HG02870 (cell line): Measurements from ENCODE around the gene CCDC6.
"Not testable (repeated sequence)": the region's sequence is repeated elsewhere in the genome, so short reads cannot be mapped to it uniquely, and the experiment has no call there.

Experiments used
- ATAC-seq: cut with Tn5 transposase; IDR thresholded peaks from one replicate; pipeline ENCODE4 v1.9.1; 2021; ENCODE audit warnings: mild to moderate bottlenecking, moderate library complexity; ENCODE audit not compliant: unreplicated experiment

Gene CCDC6

DNA sequence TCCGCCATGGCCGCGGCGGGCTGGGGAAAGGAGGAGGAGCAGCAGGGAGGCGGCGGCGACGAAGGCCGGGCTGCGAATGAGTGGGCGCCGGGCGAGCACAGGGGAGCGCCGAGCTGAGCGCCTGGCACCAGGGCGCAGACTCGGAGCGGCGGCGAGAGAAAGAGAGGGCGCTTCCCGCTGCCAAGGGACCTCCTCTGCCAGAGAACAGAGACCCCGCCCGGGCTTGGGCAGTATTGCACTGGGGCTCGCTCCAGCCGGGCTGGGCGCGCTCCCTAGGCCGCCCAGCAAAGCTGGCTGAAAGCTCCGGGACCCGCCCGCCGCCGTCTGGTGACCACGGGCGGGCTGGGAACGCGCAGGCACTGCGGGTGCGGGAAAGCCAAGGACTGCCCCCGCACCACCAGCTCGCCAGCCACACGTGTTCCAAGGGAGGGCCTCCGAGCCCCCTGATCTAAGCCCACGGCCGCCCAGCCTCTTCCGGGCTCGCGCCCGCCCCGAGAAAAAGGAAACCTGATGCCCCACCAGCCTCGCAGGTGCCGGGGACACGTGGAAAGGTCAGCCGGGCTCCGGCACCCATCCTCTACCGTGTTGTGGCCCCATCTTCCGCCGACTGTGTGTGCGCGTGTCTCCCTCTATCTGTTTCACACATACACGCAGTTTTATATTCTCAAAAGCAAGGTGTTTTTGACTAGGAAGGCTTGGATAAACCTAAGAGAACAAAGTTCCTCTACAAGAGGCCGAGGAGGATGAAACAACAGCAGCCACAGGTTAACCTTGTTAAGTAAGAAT is at the start of gene CCDC6:
Gene CCDC6 (minus strand): TSS at position 140 of the 786 bp plus-strand sequence. CDS start 132 bp downstream, at position 8.
- ATAC-seq, result peak; percentile 67

DNA sequence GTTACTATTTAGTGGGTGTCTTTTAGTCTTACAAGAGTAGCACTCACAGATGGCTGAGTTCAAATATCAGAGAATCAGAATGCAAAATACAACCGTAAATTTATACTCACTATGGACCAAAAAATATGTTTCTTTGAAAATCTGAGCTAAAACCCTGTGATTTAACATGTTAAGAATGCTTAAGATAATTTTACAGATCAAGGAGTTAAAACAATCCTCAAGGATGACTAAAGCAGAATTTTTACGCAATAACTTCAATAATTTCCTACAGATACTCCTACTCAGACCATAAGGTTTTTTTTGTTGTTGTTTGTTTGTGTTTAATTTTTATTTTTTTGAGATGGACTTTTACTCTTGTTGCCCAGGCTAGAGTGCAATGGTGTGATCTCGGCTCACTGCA is 47.9 kb upstream of the CCDC6 start:
- ATAC-seq, result no peak

DNA sequence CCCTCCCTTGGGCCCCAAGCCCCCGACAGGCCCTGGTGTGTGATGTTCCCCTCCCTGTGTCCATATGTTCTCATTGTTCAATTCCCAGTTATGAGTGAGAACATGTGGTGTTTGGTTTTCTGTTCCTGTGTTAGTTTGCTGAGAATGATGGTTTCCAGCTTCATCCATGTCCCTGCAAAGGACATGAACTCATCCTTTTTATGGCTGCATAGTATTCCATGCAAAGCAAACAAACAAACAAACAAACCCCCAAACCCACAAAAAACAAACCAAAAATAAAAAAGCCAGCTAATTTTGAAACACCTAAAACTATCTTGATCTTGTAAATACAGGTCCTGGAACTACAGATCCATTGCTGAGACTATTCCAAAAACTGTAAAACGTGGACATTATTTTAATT is 47.4 kb upstream of the CCDC6 start:
- not testable (repeated sequence) for ATAC-seq

DNA sequence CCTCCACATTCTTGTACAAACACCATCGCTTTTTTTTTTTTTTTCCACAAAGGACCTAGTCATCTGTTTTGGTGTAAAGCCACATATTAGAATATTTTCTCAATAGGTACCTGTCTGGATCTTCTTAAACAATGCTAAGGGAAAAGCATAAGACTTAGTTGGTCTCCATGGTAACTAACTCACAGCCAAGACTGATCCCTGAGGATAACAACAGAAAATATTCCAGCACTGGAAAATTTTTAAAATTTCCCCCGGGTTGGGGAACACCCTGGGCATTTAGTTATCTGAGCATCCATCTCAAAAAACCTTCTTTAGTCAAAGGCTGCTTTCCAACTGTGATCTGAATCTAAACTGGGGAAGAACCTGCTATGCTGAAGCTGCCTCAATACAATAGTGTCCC is 43.7 kb upstream of the CCDC6 start:
- no peak for ATAC-seq

DNA sequence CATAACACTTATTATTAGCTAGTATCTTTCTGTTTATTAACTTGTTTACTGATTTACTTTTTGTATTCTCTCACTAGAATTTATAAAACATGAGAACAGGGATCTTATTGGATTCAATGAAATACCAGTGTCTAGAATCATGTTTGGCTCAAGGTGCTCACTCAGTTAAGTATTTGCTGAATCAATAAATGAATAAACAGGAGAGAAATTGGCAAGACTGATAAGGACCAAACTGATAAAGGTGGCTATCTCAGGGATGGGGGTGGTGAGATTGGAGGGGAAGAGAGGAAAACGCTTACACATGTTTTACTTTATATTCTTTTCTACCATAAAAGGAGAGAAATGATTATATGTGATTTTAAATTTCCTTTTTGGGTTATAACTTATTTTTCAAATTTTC is 43.3 kb upstream of the CCDC6 start:
- no peak for ATAC-seq

DNA sequence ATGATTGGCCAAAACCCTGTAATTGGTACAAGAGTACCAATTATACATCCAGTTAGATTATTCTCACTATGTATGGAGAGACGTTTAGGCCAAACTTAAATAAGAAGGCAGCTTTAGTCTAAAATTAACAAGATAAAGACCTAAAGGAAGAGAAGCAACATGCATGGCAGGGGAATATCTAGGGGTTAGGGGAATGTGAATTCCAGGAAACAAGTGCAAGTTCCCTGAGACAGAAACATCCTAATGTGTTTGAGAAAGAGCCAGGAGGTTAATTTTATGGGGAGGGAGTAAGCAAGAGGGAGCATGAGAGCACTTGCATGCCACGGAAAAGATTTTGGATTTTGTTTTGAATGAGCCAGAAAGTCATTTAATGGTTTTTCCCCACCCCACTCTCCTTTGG is 39.6 kb upstream of the CCDC6 start:
- ATAC-seq, result no peak

DNA sequence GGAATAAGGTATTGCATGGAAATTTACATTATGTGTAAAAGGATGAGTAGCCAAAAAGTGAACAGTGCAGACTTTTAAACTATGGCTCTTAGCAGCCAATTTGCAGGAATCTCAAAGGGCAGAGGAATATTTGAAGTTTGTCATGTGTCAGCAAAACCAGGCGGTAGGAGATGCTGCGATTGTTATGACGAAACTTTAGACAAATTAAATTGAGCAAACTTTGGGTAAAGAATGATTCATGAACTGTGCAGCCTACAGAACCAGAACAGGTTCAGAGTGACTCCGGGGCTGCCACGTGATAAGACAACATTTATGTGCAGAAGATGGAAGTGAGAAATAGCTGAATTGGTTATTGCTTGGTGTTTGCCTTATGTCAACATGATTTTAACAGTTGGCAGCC is 39.2 kb upstream of the CCDC6 start:
- no peak for ATAC-seq

DNA sequence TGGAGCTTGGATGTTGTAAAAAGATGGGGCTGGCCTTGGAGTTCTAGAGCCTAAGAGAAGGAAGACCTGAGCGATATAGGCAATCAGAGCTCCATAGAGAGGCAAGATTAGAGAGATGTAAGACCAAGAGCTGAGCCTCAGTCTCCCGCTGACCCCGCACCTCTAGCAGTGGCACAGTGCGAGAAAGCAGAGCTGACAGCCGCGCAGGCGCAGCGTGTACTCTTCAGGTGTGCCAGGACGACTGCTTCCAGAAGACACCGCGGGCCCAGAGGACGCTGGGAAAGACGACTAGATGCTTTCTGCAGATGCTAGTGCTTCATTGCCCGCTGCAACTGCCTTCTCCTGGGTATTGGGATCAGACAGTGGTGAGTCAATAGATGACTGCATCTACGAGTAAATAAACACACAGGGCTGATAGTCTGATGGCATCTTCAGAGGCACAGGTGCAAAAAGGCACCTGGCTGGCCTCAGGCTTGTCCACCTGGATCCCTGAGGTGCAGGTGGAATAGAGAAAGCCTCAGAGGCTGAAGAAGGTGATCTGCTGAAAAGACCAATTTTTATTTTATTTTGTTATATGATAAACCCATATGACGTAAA is 38.1 kb upstream of the CCDC6 start:
- no peak for ATAC-seq

DNA sequence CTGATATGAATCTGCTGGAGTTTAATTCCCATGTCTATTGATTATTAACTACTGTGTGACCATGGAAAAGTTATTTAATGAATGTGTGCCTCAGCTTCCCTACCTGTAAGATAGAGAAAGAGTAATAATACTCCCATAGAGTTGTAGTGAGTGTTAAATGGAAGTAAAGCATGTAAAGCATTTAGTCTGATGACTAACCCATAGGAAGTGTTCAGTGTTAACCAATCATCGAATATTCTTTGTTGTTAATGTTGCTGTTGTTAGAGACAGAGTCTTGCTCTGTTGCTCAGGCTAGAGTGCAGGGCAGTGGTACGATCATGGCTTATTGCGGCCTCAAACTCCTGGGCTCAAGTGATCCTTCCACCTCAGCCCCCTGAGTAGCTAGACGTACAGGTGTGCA is 36.2 kb upstream of the CCDC6 start:
- ATAC-seq, result no peak

DNA sequence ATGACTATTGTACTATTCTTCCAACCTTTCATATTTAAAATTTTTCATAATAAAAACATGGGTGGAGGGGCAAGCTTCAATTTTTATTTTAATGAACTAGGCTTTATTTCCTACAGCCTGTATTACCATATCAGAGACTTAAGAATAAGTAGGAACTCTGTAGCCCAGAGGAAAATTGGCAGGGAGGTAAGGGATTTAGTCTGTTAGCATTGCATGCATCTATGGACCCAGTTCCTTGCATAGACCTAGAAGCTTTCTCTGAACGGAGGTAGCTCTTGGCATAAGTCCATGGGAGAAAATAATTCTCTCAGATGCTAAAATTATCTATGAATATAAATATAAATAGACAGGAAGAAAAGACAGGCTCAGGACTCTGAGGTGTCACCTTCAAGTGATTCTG is 31.4 kb upstream of the CCDC6 start:
- no peak for ATAC-seq

DNA sequence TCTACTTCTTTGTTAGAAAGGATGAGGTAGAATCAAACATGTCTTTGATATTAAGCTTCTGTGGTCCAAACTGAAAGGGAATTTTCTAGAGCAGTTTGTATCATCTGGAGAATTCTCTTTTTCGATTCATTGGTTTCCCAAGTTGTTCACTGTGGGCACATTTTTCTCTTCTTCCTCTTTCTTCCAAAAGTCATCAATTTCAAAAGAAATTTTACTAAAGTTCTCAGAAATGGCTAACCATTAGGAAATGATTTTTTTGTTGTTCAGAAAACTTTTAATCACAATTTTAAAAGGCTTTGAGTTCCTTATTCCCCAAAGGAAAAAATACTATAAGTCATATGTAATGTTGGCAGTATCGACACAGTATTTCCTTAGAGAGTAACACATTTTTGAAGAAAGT is 28.3 kb upstream of the CCDC6 start:
- ATAC-seq, result no peak

DNA sequence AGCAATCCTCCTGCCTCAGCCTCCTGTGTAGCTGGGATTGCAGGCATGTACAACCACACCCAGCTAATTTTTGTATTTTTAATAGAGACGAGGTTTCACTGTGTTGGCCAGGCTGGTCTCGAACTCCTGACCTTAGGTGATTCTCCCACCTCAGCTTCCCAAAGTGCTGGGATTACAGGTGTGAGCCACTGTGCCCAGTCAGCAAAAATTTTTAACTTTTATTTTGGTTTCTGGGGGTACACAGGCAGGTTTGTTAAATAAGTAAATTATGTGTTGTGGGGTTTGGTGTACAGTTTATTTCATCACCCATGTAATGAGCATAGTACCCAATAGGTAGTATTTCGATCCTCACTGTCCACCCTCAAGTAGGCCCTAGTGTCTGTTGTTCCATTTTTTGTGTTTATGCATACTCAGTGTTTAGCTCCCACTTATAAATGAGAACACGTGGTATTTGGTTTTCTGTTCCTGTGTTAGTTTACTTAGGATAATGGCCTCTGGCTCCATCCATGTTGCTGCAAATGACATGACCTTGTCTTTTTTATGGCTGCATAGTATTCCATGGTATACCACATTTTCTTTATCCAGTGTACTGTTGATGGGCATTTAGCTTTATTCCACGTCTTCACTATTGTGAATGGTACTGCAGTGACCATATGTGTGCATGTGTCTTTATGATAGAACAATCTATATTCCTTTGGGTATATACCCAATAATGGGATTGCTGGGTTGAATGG is 24.6 kb upstream of the CCDC6 start:
- not testable (repeated sequence) for ATAC-seq

DNA sequence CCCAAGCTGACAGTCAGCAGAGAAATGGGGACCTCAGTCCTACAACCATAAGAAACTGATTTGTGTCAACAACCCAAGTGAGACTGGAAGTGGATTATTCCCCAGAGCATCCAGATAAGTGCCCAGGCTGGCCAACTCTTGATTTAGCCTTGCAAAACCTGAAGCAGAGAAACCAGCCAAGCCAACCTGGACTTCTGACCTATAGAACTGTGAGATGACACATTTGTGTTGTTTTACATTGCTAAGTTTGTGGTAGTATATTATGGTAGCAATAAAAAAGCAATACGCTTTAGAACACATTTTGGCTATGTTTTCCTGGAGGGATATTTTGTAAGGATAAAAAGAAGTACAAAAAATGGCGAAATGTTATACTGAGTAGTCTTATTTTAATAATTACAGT is 19.7 kb upstream of the CCDC6 start:
- ATAC-seq, result no peak

DNA sequence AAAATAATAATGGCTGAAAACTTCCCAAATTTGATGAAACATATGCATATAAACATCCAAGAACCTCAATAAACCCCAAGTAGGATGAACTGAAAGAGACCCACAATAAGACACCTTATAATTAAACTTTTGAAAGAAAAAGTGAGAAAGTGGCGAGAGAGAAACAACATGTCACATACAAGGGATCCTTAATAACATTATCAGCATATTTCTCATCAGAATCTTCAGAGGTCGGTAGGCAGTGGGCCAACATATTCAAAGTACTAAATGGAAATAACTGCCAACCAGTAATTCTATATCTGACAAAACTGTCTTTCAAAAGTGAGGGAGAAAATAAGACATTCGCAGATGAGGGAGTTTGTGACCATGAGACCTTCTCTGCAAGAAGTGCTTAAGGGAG is 16.6 kb upstream of the CCDC6 start:
- ATAC-seq, result no peak

DNA sequence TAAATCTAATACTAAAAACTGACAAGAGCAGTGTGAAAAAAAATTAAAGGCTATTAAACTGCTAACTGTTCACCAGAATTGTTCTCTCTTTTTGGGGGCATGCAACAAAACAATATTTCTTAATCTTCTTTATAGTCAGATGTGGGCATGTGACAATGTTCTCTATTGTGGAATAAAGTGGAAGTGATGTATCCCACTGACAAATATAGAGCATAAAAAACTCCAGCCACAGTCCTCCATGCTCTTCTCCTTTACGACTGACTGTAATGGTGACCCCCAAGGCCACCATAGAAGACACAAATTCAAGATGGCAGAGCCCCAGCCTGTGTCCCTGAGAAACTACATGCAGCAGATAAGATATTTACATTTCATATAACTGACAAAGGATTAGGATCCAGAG is 11.6 kb upstream of the CCDC6 start:
- ATAC-seq, result no peak

DNA sequence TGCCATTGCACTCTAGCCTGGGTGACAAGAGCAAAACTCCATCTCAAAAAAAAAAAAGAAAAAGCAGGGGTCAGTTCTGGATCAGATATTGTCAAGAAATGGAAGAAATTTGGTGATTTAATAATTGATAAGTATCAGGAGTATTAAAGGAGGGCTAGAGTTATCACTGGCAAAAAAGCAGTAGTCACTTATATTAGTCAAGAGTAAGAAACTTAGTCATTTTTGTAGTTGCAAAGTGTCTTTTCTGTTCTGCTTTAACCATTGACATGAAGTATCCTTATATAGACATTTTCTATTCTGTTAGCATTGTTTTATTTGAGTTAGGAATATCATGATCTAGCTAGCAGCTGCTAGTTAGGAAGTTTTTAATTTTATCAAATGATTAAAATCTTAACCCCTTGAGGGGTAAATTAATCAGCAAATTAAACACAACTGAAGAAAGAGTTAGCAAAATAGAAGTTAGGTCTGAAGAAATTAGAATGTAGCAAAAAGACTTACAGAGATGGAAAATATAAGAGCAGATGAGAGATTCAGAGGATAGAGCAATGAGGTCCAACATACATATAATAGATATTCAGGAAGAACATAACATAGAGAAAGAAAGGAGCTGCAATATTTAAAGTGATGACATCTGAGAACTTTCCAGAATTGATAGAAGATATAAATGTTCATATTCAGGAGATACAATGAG is 7.3 kb upstream of the CCDC6 start:
- no peak for ATAC-seq

DNA sequence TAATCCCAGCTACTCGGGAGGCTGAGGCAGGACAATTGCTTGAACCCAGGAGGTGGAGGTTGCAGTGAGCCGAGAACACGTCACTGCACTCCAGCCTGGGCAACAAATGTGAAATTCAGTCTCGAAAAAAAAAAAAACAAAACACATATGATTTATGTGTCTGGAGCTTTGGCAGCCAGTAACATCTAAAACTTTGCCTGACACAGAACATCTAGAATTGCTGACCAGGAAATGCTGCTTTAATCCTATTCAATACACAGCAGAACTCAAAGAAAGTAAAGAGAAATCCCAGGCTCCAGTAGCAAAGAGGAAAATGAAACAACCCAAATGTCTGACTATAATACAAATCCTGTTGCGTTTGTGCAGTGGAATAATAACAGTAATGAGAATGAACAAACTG is 4.5 kb upstream of the CCDC6 start:
- ATAC-seq, result no peak

DNA sequence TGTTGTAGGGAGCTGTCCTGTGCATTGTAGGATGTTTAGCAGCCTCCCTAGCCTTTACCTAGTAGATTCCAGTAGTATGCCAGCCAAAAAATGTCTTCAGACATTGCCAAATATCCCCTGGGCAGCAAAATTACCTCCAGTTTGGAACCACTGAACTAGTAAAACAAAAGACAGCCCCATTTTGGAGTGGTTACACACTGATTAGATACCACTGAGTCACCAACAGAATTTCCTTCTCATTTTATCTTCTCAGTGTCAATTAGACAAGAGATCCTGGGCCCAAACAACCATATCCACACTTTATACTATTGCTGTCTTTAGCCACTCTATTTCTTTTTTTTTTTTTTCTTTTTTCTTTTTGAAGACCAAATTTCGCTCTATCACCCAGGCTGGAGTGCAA is 3.5 kb upstream of the CCDC6 start:
- no peak for ATAC-seq

DNA sequence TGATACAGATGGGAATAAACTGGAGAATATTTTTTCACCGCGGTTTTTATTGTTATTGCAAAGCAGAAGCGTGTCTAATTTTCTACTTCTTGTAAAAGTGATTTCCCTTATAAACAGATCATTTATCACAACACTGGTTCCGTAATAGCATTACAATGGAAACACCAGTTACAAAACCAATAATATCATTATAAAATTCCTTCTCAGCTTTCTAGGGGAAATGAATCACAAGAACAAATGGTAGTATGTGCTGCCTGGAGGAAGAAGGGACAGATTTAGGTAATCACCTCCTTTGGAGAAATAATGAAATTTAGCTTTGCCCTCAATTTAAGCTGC is 2.4 kb upstream of the CCDC6 start:
- no peak for ATAC-seq

DNA sequence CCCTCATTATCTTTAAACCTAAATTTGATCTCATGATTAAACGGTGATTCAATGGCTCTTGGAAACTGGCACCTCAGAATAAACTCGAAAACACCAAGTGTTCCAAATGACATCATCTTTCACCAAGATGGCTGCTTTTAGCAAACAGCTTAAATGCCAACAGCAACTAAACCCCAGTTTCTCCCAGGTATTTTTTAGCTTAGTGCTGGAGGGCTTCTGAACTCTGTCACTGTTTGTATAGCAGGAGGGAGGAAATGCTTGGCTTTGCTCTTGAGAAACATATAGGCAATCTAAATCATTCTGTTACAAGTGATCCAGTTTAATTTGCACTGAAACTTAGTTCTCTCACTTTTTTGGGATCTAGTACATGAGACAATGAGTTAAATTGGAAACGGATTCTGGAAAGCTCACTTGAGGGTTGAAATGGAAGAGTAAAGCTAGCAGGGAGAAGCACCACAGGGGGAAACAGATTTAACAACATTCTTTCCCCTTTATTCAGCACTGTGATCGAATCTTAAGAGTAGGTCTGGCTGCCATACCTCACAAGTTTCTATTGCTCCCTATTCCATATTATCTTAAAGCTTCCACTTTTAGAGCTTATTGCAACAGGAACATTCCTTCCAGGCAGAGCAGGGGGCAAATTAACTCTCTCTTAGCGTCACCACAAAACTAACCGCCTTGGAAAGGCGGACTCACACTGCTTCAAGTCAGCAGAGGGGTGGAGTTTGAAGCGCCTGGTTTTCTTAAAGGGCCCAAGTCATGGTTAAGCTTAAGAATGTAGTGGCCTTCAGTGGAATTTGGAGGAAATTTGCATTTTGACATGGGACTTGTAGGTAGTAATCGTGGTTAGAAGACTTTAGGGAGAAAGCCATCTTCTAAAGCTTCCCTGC is 1.8 kb upstream of the CCDC6 start:
- peak; percentile 25 for ATAC-seq

DNA sequence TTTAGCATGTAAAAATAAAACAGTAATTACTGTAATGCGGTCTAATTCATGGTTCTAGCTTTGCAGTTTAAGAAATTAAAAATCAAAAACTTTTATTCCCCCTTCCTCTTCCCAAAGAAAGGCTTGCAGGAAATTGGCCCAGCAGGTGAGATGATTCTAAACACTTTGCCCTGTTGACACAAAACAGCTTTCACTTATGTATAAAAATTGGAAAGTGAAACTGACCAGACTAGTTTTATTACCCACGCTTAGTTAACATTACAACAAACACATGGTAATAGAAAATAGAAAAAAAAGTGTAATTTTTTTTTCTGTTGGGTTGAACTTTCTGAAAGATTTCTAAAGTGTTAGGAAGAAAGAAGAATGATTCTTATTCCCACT is 1.2 kb upstream of the CCDC6 start:
- no peak for ATAC-seq
